ENCODE measurements around the gene IVL.
A peak's percentile ranks its signal among the peaks of the same experiment; 100 is the strongest.

Gene IVL, protein sequence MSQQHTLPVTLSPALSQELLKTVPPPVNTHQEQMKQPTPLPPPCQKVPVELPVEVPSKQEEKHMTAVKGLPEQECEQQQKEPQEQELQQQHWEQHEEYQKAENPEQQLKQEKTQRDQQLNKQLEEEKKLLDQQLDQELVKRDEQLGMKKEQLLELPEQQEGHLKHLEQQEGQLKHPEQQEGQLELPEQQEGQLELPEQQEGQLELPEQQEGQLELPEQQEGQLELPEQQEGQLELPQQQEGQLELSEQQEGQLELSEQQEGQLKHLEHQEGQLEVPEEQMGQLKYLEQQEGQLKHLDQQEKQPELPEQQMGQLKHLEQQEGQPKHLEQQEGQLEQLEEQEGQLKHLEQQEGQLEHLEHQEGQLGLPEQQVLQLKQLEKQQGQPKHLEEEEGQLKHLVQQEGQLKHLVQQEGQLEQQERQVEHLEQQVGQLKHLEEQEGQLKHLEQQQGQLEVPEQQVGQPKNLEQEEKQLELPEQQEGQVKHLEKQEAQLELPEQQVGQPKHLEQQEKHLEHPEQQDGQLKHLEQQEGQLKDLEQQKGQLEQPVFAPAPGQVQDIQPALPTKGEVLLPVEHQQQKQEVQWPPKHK

DNA sequence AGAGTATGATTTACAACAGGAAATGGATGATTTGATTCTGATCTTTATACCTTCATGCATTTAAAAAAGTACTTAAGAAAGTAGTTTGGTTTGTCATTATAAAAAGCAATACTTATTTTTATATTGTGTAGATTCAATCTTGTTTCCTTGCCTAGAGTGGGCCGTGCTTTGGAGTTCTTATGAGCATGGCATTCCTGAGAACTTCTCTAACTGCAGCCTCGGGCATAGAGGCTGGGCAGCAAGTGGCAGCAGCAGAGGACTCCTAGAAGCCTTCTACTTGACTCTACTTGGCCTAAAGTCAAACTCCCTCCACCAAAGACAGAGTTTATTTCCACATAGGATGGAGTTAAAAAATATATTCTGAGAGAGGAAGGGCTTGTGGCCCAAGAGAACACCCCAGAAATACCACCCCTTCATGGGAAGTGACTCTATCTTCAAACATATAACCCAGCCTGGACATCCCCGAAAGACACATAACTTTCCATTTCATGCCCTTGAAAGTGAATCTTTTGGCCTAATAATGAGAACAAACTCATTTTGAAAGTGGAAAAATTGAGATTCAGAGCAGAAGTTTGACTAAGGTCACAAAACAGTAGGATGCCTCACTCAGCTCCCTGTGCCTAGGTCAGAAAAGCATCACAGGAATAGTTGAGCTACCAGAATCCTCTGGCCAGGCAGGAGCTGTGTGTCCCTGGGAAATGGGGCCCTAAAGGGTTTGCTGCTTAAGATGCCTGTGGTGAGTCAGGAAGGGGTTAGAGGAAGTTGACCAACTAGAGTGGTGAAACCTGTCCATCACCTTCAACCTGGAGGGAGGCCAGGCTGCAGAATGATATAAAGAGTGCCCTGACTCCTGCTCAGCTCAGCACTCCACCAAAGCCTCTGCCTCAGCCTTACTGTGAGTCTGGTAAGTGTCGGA is at the start of gene IVL:
IVL (plus strand) TSS at position 861 of the 916 bp plus-strand sequence. CDS start 1,252 bp downstream, outside the sequence.
- DNase-seq, result no peak

DNA sequence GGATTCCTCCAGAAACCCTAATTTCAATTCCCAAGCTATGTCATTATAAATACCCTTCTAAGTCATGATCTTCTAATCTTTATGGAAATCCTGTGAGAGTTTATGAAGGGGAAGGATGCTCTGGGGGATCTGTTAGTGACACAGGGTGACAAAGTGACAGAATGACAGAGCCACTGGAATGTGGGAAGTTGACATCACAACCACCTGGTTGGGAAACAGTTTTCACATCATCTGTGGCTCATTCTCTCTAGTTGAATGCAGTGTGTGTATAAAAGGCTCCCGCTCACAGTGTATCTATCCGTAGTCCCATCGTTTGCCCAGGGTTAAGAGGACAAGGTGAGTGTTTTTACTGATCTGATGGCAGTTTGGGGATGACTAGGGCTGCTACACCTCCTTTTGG is 48.6 kb upstream of the IVL start, which contains the start of gene LCE7A:
LCE7A (plus strand) TSS at position 301 of the 400 bp plus-strand sequence. CDS start 702 bp downstream, outside the sequence.
- no peak for DNase-seq

GRCh38 chr1:152860129-152860528 is 48.2 kb upstream of the IVL start:
- no peak for DNase-seq

DNA sequence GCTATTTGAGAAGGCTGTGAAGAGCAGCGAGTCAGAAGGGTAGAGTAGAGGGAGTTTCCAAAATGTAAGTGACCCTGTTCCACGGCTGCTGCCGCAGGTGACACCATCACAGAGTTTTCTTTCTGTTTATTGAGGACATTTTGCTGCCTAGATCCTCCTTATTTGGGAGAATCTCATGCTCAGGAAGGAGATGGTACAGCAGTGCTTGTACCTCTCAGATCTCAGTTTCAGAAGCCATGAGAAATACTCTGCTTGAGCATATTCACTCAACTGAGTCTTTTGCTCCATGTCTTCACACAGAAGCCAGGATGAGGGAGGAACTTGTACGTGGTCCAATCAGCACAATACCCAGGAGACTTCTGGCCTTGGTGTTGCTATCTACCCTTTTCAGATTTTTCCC is 47.0 kb upstream of the IVL start:
- no peak for DNase-seq

GRCh38 chr1:152864443-152864842 is 43.9 kb upstream of the IVL start:
- DNase-seq, result no peak

DNA sequence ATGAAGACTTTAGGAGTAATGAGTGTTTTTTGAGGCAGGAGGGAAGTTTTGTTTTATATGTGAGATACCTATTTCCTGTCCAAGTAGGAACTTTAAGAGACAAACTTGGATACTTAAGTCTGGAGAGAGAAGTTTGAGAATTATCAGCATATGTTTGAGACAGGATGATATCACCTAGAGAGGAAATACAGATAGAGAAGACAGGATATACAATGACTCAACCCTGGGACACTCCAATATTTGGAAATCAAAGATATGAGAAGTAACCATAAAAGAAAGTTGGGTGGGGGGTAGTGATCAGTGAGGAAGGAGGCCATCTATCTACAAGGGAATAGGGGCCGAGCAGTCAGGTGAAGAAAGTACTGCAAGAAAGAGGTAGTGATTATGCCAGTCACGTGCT is 42.0 kb upstream of the IVL start:
- DNase-seq, result no peak

GRCh38 chr1:152869808-152870419 is 38.4 kb upstream of the IVL start:
- peak; percentile 58 for DNase-seq

GRCh38 chr1:152870831-152871730 is 37.3 kb upstream of the IVL start:
- DNase-seq, result no peak

DNA sequence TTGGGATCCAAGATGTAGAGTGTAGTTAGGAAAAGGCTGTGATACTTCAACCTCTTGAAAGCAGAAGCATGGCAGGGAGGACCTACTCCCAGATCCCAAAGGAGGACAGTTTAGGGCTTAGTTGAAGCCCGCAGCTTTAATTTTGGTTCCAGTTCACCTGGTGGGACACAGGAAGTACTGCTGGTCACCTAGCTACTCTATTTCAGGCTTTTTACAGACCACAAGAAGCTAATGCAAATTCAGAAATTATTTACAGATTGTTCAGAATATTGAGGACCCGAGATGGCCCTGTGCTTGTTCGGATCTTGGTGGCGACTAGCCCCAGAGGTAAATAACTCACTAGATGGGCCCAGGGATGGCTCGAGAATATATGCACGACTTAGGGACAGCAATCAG is 36.6 kb upstream of the IVL start:
- no peak for DNase-seq

GRCh38 chr1:152873495-152873894 is 34.9 kb upstream of the IVL start:
- DNase-seq, result no peak

DNA sequence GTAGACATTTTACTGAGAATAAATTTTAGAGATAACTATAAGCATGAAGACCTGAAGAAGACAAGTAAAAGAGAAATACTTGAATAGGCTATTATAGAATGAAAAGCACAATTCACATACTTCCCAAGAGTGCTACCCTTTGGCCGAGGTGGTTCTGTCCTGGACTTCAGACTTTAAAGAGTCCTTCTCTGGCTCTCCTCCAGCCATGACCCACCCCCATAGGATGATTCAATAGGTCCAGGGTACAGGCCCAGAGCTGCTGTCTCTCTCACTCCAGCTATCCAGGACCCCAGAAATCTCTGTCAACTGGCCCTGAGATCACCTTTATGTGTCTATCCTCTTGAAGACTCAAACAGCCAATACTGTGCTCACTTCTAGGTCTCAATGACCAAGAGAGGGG is 31.5 kb upstream of the IVL start:
- DNase-seq, result no peak

DNA sequence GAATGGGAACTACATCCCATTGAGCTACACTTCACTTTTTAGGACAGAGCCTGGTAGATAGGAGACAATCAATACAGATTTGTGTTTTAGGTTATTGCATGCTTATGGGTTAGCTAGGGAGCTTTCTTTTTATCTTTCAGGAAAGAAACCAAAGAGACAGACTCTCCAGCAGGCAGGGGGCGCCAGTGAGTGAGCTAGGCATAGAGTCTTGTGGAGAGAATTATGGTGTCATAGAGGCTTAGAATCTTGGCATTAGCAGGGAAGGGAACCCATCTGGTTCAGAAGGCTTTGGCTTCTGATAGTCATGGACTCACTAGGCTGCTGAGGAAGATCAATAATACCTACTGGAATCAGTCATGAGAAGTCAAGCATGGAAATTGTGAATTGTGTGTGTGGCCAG is 30.3 kb upstream of the IVL start, which contains the start of gene SMCP:
SMCP (plus strand) TSS at position 281 of the 400 bp plus-strand sequence. CDS start 6,101 bp downstream, outside the sequence.
- DNase-seq, result peak; percentile 37

- DNase-seq, result no peak
Observed at GRCh38 chr1:152879559-152880198, 28.7 kb upstream of the IVL start.

GRCh38 chr1:152880316-152880715 is 28.0 kb upstream of the IVL start:
- DNase-seq, result no peak

DNA sequence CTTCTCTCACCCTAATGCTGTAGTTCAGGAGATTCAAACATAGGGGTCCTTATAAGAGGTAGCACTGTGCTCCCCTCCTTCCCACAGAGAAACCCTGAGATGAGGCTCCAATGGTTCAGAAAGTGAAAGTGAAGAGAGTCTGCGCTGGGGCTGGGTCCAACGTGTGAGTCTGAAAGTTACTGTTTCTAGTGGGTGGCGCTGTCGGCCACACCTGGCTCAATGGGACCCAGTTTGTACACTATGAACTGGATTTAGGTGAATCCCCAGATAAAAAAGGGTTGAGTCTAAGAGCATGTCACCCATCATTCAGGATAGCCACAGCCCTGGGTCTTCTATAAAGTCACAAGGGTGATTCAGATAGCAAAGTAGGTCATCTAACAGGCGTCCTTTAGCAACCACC is 27.4 kb upstream of the IVL start:
- no peak for DNase-seq

DNA sequence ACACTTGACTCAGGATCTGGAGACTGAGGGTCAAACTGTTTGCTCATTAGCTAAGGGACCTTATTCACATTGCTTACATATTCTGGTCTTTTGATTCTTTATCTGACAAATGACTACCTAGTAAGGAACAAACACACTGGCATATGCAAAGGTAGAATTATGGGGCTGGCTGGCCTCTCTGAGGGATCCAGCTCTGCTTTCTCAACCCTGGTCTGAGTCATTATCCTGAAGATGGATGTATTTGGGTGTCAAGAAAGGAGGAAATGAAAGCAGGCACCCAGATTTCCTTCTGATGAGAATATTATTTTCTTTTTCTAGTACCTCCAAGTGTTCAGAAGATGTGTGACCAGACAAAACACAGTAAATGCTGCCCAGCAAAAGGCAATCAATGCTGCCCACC is 24.3 kb upstream of the IVL start:
- no peak for DNase-seq

- DNase-seq, result no peak
Observed at GRCh38 chr1:152884506-152884905, 23.8 kb upstream of the IVL start.

DNA sequence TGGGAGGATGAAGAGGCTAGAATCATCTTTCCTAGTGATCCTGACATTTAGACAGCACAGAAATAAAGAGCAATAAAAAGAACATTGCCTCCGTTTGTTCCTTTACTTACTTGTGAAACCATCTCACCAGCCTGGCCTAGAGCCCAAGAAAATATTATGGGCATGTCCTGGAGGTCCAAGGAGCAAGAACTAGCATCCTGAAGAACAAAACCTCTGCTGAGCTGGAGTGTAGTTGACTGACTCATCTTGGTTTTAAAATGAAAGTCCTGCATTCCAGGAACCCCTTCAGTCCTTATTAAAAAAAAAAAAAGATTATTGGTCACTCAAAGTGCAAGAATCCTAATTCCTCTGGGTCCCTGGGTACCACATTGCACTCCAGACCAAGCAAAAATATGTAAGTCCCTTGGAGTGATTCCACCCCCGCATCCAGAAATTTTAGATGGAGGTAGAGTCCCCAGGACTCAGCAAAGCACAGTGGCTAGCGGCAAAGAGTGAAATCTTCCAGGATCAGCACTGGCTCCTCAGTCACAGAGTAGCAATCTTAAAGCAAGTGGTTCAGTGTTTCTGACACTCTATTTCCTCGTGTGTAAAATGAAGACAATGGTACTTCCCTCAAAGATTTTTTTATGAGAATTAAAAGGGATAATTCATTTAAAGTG is 23.3 kb upstream of the IVL start:
- no peak for DNase-seq

DNA sequence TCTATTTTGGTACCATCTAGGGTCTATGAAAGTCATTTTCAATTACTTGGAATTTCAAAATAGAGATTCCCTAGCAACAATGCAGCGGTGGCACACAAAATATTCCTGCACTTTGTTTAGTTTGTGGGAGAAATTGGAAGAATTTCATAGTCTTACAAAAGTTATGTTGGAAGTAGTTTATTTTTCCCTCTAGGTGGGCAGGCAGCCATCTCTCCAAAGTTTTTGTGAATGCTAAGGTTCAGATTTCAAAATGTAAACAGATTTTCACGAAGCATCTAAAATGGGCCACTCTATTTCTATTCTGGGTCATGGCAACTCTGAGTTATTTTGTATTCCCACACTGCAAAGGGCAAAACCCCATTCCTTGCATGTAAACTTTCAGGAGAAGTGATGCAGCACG is 22.3 kb upstream of the IVL start:
- DNase-seq, result no peak

DNA sequence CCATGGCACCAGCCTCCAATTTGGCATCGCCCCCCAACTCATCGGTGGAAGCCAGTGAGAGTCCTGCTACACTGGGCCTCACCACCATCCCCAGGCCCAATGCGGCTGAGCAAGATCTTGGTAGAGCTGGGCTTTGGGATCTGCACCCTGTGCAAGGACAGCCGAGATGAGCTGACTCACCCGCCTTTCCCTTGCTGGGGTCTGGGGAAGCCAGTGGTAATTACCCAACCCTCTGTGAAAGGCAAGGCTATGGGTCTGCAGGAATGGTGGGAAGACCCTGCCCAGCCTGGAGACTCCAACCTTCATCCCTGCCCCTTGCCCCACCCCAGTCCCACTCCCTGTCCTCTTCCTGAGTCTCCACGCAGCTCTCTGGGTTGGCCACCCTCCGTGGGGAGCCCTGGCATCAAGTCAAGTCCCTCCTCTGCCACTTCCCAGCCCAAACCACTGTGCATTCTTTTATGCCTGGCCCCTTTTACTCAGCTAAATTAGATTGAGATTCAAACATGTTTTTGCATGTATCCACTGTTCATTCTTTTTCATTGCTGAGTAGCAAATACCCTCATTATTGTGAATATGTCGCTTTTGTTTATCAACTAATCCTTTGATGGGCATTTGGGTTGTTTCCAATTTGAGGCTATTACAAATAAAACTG is 21.5 kb upstream of the IVL start:
- no peak for DNase-seq

All from activated CD4-positive, CD25-positive, alpha-beta regulatory T cell treated with anti-CD3 and anti-CD28 coated beads, Interleukin-2, amount 50 U/mL, for 72 hours (primary cell).